HG03025 (cell line): Measurements from ENCODE around the gene COL8A2.
"Not testable (repeated sequence)": the region's sequence is repeated elsewhere in the genome, so short reads cannot be mapped to it uniquely, and the experiment has no call there.

Experiments used
- ATAC-seq: cut with Tn5 transposase; IDR thresholded peaks from one replicate; pipeline ENCODE4 v1.9.1; 2021; ENCODE audit warnings: mild to moderate bottlenecking, moderate library complexity; ENCODE audit not compliant: unreplicated experiment, low FRiP score

Gene COL8A2

GRCh38 chr1:36125129-36125991 is at the start of gene COL8A2:
Gene COL8A2, minus strand, starts transcription at chr1:36125222. Its CDS starts 24,980 bp downstream, at chr1:36100242.
- no peak for ATAC-seq

- no peak for ATAC-seq
Measured at GRCh38 chr1:36174713-36175112, 49.7 kb upstream of the COL8A2 start.

- no peak for ATAC-seq
Measured at GRCh38 chr1:36172983-36173382, 48.0 kb upstream of the COL8A2 start.

GRCh38 chr1:36172017-36172747 is 47.2 kb upstream of the COL8A2 start:
- no peak for ATAC-seq

GRCh38 chr1:36170643-36171412 is 45.8 kb upstream of the COL8A2 start:
- ATAC-seq, result no peak

- no peak for ATAC-seq
Measured at GRCh38 chr1:36168514-36168913, 43.5 kb upstream of the COL8A2 start.

- no peak for ATAC-seq
Measured at GRCh38 chr1:36166938-36167905, 42.2 kb upstream of the COL8A2 start.

GRCh38 chr1:36166136-36166535 is 41.1 kb upstream of the COL8A2 start:
- no peak for ATAC-seq

DNA sequence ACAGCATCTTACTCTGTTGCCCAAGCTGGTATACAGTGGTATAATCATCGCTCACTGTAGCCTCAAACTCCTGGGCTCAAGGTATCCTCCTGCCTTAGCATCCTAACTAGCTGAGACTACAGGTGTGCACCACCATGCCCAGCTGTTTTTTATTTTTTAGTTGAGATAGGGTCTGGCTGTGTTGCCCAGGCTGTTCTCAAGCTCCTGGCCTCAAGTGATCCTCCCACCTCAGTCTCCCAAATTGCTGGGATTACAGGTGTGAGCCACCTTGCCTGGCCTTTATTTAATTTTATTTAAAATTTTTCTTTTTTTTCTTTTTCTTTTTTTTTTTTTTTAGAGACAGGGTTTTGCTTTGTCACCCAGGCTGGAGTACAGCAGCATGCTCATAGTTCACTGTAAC is 40.1 kb upstream of the COL8A2 start:
- no peak for ATAC-seq

GRCh38 chr1:36164361-36164760 is 39.3 kb upstream of the COL8A2 start:
- no peak for ATAC-seq

GRCh38 chr1:36163426-36163825 is 38.4 kb upstream of the COL8A2 start:
- ATAC-seq, result no peak

DNA sequence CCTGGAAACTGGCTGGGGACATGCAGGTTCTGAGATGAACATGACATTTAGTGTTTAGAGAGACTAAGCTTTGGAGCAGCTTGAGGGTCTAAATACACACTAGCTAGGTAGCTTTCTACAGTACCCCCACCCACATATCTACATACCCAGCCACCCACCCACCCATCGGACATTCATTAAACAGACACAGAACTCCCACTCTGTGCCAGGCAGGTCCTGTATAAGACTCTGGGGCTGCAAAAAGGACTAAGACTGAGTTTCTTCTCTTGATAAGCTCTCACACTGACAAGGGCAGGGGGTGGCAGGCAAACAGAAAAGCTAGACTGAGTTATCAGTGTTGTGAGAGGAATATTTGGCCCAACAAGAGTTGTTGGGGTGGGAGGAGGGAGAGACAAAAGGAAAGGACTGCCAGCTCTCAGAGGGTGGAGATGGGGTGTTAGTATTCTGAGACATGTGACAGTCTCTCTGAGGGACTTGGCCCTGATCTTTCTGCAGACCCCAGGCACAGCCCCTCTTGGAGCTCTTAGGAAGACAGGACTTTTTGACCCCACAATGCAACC is 37.7 kb upstream of the COL8A2 start:
- no peak for ATAC-seq

DNA sequence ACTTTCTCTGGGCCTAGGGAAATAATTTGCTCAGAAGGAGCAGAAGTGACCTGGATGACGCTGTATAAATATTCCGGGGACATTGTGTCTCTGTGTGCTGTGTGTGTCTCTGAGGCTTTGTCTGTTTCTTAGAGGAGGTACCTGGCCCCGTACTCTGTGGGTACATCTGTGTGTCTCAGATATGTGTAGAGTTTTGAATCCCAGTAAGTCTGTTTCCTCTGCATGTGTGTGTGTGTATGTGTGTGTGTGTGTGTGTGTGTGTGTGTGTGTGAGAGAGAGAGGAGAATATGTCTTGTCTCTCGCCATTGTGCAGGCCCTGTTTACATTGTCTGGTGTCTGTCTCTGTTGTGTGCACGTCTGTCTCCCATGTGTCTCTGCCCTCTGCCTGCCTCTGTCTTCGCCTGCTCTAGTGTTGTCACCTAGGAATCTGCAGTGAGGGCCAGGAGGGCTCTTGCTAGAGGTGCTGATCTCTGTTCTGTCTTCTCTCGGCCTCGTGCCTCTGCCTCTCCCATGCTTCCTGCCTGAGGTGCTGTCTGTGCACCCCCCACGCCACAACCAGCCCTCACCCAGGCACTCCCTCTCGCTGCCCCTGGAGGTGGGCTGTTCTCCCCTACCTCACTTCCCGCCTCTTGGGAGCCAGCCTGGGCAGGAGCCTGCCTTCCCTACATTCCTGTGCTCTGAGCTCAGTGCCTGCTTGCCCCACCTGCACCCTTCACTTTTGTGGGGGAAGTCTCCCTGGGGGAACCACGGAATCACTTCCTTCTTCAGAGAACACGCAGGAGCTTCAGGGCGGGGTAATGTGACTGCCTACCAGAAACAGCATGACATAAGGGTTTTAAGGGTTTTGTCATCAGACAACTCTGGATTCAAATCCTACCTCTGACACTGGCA is 36.9 kb upstream of the COL8A2 start:
- no peak for ATAC-seq

DNA sequence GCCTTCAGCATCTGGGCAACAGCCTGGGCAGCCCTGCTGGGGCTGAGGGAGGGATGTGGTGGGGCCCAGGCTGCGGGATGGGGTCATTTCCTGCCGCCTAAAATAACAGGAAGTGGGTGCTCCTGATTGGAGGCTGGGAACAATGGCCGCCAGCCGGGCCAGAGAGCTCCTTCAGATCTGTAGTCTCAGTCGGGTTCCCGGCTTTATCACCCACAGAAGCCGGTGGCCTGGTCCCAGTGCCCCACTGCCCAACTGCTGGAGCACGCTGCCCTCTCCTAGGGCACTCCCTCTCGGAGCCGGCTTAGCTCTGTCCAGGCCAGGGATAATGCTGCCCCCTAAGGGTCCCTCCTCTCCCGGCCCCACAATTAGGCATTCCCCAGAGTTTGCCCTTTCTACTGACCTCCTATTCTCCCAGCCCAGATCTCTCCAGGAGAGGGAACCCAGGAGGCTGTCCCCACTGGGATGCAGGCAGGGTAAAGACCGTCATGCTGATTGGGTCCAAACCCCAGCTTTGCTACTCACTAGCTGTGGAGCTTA is 36.0 kb upstream of the COL8A2 start:
- no peak for ATAC-seq

DNA sequence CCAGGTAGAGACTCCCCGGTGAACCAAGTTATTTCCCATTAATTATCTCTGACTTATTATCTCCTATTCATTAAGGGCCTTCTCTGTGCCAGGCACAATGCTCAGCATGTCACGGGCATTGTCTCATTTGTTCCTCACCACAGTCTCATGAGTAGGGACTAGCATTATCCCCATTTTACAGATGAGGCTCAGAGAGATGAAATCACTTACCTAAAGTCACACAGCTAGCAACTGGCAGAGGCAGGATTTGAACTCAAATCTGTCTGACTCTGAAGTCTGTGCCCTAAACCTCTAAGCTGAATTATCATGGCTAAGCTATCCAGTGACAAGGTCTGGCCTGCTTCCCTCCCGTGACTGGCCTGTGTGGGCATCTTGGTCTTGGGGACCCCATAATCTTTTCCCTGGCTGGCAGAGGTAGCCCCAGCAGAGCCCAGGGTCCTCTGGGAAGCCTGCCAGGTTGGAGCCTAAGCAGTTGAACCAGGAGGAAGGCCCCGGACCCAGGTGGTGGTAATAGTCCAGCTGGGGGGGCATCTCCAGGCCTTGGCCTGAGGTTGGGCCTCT is 35.4 kb upstream of the COL8A2 start:
- no peak for ATAC-seq

DNA sequence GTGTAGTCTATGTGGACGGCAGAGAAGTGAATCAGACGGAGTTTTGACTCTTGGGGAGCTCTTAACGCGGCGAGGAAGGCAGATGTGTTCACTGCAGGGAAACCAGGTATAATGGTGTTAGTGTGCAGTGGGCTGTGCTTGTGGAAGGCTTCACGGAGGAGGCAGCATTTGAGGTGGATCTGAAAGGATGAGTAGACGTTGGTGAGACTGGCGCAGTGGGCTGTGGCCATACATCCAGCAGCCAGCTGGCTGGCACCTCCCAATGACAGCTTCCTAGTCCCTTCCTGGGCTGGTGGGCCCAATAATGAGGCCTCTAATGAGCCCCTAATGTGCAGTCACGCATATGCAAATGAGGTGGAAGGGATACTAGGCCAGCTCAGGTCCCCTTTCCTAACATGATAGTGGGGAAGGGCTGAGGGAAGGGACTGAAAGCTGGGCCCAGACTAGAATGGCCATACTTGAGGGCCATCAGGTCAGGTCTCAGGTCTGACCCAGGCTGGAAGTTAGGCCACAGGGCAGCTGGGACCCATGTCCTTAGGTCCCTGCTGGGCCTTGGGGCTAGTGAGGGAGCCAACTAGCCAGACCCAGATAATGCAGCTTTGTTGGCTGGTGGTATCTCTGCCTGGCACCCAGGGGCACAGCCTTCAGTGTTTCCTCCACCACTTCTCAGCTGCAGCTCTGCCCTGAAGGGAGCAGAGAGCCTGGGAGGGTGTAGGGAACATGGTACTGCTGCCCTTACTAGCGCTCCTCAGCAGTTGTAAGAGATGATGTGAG is 34.8 kb upstream of the COL8A2 start:
- ATAC-seq, result no peak

DNA sequence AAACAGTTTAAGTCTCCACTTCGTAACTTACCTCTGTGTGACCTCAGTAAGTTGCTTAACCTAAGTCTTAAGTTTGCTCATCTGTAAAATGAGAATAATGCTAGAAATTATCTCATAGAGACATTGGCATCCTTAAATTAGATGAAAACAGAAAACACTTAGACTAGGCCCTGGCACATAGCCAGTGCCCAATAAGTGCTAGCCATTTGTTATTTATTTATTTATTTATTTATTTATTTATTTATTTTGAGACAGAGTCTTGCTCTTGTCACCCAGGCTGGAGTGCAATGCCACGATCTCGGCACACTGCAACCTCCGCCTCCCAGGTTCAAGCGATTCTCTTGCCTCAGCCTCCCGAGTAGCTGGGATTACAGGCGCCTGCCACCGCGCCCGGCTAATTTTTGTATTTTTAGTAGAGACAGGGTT is 33.8 kb upstream of the COL8A2 start:
- not testable (repeated sequence) for ATAC-seq
